NCI-H524 treated with DMSO at 0.1 percent for 48 hours (cell line): ENCODE data around the gene KAT6B.

Experiments used
- DNase-seq: peaks from one replicate; lab custom pipeline; 2025; lab: John Stamatoyannopoulos, UW

The KAT6B gene

GRCh38 chr10:75068523-75068922 lies 242.1 kb downstream of the KAT6B start:
- DNase-seq: no peak

GRCh38 chr10:75070476-75070875 lies 244.1 kb downstream of the KAT6B start:
- DNase-seq: no peak

- no peak for DNase-seq
Observed at GRCh38 chr10:75070961-75071428, 244.6 kb downstream of the KAT6B start.

- no peak for DNase-seq
Observed at GRCh38 chr10:75071756-75072155, 245.4 kb downstream of the KAT6B start.

- no peak for DNase-seq
Observed at GRCh38 chr10:75072727-75073126, 246.3 kb downstream of the KAT6B start.

- no peak for DNase-seq
Observed at GRCh38 chr10:75073442-75073841, 247.0 kb downstream of the KAT6B start.

- DNase-seq: no peak
Observed at GRCh38 chr10:75074711-75075445, 248.5 kb downstream of the KAT6B start.

- DNase-seq: no peak
Observed at GRCh38 chr10:75076348-75076747, 249.9 kb downstream of the KAT6B start.

GRCh38 chr10:75079436-75080083 lies 253.2 kb downstream of the KAT6B start:
- no peak for DNase-seq

GRCh38 chr10:75080554-75080953 lies 254.2 kb downstream of the KAT6B start:
- no peak for DNase-seq

GRCh38 chr10:75081379-75081778 lies 255.0 kb downstream of the KAT6B start:
- no peak for DNase-seq
